Measurements from ENCODE around the gene SNX19.
"Not testable (repeated sequence)": the region's sequence is repeated elsewhere in the genome, so short reads cannot be mapped to it uniquely, and the experiment has no call there.

Gene SNX19

DNA sequence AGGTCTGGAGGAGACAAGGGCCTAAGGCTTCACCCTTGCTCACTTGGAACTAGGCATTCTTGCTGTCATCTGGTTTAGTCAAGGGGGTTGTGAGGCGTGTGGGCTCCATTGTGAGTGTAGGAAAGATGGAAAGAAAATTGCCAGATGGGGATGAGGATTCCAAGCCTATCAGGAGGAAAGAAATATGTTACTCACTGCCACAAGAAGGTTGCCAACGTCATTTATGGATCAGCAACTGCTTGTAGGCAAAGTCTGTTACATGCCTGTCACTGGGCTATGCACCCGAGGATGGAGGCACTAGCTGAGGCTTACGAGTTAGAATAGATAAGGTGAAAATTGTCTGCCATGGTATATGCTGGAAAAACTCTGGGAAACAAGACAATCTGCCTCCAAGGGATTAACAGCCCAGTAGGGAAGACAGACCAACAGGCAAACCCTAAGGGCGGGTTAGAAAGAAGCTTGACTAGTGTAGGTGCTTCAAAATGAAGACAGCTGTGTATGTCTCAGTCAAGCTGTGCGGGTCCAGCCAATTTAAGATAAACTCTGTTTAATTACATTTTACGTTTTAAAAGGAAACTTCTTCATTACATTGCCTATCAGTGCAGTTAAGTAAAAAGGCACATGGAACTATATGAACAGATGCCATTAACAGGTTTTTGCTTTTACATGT is 47.4 kb downstream of the SNX19 start:
- no peak for ATAC-seq
- Mint-ChIP-seq H3K27me3 (no peaks in the 10 kb centered on the region), H3K4me3 (no peak overlapping the region), H3K36me3 (peaks cover 26% of the 10 kb centered on the region), H3K4me1 (no peaks in the 10 kb centered on the region), H3K9me3 (no peaks in the 10 kb centered on the region), H3K27ac (no peak overlapping the region)

DNA sequence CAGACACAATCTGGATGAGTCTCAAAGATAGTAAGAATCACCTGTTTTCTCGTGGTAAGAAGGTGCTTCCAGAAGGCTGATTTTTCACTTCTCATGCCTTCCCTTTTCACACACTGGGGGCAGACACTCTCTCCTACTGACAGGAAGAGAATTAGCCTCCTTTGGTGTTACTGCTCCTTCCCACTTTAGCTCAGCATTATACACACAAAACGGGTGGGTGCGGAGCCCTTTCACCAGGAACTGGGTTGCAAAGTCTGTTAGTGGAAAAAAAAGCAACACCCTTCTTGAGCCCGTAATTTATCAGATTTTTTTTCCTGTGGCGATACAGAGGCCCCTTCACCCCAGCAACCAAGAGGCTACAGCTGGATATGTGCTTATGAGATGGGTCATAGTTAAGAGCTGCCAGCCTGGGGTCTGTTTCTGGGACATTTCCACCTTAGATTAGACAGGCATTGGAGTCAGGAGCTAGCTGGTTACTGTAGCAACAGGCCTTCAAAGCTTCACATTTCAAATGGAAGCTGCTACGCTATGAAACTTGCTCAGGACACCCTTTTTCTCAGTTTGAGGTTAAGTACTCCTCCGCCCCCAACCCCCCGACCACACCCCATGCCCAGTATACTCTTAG is 48.1 kb downstream of the SNX19 start:
- H3K36me3 Mint-ChIP-seq = peaks cover 19% of the 10 kb centered on the region
- ATAC-seq = no peak
- H3K9me3 Mint-ChIP-seq = no peaks in the 10 kb centered on the region
- no peaks in the 10 kb centered on the region for H3K4me1 Mint-ChIP-seq
- no peak overlapping the region for H3K4me3 Mint-ChIP-seq
- no peaks in the 10 kb centered on the region for H3K27me3 Mint-ChIP-seq
- no peak overlapping the region for H3K27ac Mint-ChIP-seq

DNA sequence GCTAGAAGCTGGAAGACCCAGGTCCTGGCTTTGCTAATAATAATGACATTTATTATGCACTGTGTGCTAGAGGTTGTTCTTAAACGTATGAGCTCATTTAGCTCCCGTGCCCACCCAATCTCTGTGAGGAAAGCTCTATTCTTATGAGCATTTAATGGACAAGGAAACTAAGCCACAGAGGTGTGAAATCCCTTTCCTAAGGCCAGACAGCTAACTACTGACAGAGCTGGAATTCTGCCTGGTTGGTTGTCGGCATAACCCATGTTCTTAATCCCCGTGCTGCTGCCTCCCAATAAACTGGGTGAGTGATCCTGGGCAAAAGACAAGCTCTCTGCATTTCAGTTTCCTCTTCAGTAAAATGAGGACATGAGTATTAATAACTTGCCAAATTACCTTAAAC is 49.4 kb downstream of the SNX19 start:
- no peak overlapping the region for H3K27ac Mint-ChIP-seq
- no peak for ATAC-seq
- H3K9me3 Mint-ChIP-seq = no peaks in the 10 kb centered on the region
- H3K4me3 Mint-ChIP-seq = no peak overlapping the region
- peaks cover 5% of the 10 kb centered on the region for H3K4me1 Mint-ChIP-seq
- H3K27me3 Mint-ChIP-seq = no peaks in the 10 kb centered on the region
- H3K36me3 Mint-ChIP-seq = peaks cover 13% of the 10 kb centered on the region

DNA sequence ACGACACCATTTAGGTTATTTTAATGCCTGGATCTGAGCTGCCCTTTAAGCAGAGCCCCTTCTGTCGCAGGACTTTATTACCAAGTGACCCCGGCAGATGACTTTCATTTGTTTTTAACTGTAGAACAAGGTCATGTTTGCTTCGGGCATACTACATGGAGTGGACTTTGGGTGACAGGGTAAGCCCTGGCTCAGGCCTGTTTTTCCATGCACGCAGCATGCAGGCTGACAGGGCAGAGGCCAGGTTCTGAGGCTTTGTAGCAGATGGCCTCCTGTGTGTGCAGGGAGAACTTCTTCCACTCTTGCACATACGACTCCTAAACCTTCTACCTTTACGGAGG is 50.5 kb downstream of the SNX19 start:
- peaks cover 2% of the 10 kb centered on the region for H3K36me3 Mint-ChIP-seq

DNA sequence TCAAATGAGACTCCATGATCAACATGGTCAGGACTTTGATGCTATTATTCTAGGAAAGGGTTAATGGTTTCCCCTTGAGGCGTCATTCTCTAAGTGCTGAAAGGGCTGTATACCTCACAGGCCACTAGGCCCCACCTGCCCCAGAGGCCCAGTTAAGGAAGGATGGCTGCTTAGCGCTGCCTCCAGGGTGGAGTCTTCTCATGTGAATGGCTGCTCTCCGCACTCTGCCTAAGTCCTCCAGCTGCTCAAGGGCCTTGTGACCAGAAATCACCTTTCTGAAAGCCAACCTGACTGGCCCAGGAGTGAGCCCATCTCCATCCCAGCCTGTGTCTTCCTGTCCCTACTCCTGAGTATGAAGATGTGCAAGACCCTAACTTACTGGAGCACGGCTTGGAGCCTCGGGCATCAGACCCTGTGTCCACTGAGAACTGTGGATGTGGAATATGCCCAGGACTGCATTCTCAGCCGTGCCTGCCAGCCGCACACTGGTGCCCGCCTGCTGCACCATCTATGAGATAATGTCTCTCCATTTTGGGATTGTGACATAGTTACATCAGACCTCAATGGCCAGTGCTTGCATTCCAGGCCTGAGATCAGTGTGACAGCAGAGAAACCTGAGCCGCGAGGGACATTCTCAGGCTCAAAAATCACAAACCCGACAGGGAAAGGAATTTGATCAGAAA is 51.0 kb downstream of the SNX19 start:
- Mint-ChIP-seq H3K36me3 (no peaks in the 10 kb centered on the region), H3K27me3 (no peaks in the 10 kb centered on the region), H3K4me1 (peaks cover 9% of the 10 kb centered on the region), H3K4me3 (no peak overlapping the region), H3K27ac (no peak overlapping the region), H3K9me3 (no peaks in the 10 kb centered on the region)
- ATAC-seq = no peak

More for the DNA sequence above, 50.5 kb downstream of the SNX19 start:
- Mint-ChIP-seq H3K27me3 (no peaks in the 10 kb centered on the region), H3K4me3 (no peak overlapping the region), H3K4me1 (peaks cover 9% of the 10 kb centered on the region), H3K27ac (no peak overlapping the region), H3K9me3 (no peaks in the 10 kb centered on the region)
- ATAC-seq = no peak

DNA sequence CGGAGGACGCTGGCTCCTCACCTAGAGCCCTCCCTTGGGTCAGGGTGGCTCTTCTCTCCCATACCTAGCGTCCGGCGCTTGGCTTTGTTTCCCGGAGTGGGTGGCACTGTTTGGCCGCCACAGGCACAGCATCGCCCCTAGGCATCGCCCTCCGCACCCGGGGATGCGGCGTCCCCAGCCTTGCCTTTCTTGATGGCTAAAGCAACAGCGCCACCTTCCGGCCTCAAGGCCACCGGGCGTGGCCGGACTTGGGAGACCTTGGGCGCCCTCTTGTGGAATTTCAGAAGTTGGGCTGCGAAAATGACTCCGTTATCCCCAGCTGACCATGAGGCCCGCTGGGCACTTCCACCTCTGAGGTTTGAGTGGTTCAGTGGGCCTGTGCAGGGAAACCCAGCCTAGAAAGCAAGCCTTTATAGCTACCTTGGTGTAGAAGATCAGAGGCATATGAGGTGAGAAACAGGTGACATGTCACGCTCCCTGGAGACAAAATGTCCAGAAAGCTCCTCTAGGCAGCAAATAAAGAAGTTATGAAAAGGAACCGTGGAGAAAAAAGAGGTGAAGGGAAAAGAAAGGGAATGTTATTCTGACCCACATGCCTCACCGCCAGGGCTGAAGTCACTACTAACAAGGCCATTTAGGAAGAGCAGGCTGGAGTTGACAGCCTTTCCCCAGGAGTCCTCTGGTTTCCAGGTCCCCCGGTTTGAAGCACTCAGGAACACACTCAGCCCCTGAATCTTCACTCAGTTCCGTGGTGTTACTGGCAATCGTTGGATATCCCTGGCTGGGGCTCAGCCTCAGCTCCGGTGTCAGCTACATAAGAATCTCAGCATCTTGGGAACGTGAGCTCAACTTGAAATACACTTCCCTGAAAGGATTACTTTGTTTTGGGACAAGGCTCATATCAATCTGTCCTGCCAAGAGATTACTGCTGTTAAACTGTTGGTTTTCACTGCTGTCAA is 54.1 kb downstream of the SNX19 start:
- H3K9me3 Mint-ChIP-seq = no peaks in the 10 kb centered on the region
- no peaks in the 10 kb centered on the region for H3K27me3 Mint-ChIP-seq
- no peak overlapping the region for H3K4me3 Mint-ChIP-seq
- peak; percentile 82 for ATAC-seq
- H3K27ac Mint-ChIP-seq = no peak overlapping the region
- no peaks in the 10 kb centered on the region for H3K36me3 Mint-ChIP-seq
- H3K4me1 Mint-ChIP-seq = peaks cover 14% of the 10 kb centered on the region

DNA sequence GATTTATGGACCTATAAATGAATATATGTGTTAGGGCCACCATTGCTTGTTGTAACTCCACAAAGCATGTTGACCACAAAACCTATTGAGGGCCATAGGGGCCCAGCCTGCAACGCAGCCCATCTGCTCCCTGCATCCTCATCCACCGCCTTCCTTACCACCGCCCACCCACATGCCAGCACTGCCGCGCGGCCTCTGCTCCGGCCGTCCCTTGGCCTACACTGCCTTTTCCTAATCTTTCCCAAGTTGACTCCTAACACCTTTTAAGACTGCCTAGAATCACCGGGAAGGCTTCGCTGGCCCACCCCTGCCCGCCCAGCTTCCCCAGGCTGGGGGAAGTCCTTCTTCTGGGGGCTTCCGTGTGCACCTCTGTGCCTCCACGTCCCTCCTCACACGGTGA is 55.0 kb downstream of the SNX19 start:
- ATAC-seq = no peak
- no peaks in the 10 kb centered on the region for H3K36me3 Mint-ChIP-seq
- no peak overlapping the region for H3K4me3 Mint-ChIP-seq
- no peak overlapping the region for H3K27ac Mint-ChIP-seq
- H3K4me1 Mint-ChIP-seq = peaks cover 17% of the 10 kb centered on the region
- no peaks in the 10 kb centered on the region for H3K27me3 Mint-ChIP-seq
- peaks cover 2% of the 10 kb centered on the region for H3K9me3 Mint-ChIP-seq

DNA sequence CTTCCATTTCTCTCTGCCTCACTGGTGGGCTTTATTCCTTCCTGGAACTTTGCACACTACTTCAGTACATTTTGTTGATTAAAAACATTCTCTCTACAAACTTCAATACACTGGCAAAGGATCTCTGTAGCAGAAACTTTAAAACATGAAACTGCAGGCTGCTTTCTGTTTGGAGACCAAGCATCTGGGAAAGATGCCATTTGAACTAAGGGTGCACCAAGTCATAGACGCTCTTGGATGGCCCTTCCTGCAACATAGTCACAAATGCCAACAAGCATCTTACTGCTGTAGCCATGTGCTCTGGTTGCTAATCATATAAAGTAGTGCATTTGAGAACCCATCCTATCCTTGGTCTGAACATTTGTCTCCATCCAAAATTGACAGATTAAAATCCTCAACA is 56.4 kb downstream of the SNX19 start:
- ATAC-seq = no peak
- Mint-ChIP-seq H3K27ac (no peak overlapping the region), H3K4me3 (no peak overlapping the region), H3K9me3 (peaks cover 2% of the 10 kb centered on the region), H3K36me3 (no peaks in the 10 kb centered on the region), H3K27me3 (no peaks in the 10 kb centered on the region), H3K4me1 (peaks cover 21% of the 10 kb centered on the region)

DNA sequence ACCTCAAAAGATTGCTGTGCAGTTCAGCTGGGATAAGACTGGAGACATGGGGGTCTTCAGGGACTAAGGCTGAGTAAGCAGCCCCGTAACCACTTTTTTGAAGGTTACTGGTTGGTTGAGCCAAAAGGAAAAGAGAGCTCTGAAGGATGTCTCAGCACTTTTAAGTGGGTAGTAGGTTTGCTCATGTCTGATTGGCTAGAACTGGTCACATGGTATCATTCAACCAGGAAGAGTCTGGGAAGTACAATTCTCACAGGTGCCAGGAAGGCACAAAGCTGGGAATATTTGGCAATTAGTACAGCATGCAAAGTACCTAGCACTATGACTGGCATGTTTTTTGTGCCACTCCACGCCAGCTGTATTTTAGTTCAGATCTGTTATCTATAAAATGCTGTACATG is 58.1 kb downstream of the SNX19 start:
- Mint-ChIP-seq H3K4me1 (peaks cover 33% of the 10 kb centered on the region), H3K4me3 (no peak overlapping the region), H3K36me3 (no peaks in the 10 kb centered on the region), H3K27ac (no peak overlapping the region), H3K27me3 (no peaks in the 10 kb centered on the region), H3K9me3 (peaks cover 2% of the 10 kb centered on the region)
- no peak for ATAC-seq

DNA sequence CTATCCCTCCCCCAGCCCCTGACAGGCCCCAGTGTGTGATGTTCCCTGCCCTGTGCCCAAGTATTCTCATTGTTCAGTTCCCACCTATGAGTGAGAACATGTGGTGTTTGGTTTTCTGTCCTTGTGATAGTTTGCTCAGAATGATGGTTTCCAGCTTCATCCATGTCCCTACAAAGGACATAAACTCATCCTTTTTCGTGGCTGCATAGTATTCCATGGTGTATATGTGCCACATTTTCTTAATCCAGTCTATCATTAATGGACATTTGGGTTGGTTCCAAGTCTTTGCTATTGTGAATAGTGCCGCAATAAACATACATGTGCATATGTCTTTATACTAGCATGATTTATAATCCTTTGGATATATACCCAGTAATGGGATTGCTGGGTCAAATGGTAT is 60.6 kb downstream of the SNX19 start:
- H3K4me3 Mint-ChIP-seq, H3K27me3 Mint-ChIP-seq, H3K27ac Mint-ChIP-seq, H3K9me3 Mint-ChIP-seq, ATAC-seq, H3K36me3 Mint-ChIP-seq: not testable (repeated sequence)
- peaks cover 24% of the 10 kb centered on the region for H3K4me1 Mint-ChIP-seq

DNA sequence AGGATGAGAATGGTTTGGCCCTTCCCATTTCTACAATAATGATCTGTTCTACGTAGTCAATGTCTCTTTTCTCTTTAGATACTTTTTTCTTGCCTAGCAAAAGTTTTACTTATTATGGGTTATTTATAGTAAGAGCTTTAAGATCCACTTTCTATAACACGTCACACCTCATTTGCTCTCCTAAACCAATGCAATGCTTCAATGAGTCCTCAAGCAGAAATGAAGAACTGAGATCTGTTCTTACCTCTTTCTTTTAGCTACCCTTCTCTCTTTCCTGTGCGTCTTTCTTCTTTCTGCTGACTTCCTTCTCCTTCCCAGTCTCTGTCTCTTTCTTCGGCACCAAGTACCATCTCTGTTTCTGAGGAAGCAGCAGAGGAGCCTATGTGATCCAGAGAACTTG is 61.8 kb downstream of the SNX19 start:
- no peak overlapping the region for H3K4me3 Mint-ChIP-seq
- peaks cover 2% of the 10 kb centered on the region for H3K9me3 Mint-ChIP-seq
- H3K27me3 Mint-ChIP-seq = no peaks in the 10 kb centered on the region
- peak; percentile 85 for ATAC-seq
- H3K27ac Mint-ChIP-seq = peak overlapping the region; percentile 7
- H3K36me3 Mint-ChIP-seq = no peaks in the 10 kb centered on the region
- H3K4me1 Mint-ChIP-seq = peaks cover 24% of the 10 kb centered on the region

DNA sequence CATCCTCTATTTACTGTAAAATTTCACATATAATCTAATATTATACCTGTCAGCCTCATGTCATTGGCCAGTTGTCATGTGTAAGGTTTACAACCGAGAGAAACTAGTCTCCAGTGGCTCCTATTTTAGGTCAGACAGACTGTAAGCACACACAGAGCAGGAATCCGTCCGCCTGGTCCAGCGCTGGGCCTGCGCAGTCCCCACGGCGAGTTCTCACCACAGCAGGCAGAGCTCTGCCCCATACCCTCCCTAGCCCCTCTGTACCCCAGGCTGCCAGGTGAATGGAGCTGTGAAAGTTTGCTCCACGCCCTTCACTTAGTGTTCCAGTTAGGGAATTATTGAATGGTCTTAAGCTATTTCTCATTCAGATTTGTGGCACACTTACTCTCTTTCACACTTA is 63.7 kb downstream of the SNX19 start:
- no peak for ATAC-seq
- peaks cover 9% of the 10 kb centered on the region for H3K27me3 Mint-ChIP-seq
- no peak overlapping the region for H3K27ac Mint-ChIP-seq
- H3K4me1 Mint-ChIP-seq = peaks cover 23% of the 10 kb centered on the region
- no peak overlapping the region for H3K4me3 Mint-ChIP-seq
- H3K9me3 Mint-ChIP-seq = peaks cover 2% of the 10 kb centered on the region
- H3K36me3 Mint-ChIP-seq = no peaks in the 10 kb centered on the region

DNA sequence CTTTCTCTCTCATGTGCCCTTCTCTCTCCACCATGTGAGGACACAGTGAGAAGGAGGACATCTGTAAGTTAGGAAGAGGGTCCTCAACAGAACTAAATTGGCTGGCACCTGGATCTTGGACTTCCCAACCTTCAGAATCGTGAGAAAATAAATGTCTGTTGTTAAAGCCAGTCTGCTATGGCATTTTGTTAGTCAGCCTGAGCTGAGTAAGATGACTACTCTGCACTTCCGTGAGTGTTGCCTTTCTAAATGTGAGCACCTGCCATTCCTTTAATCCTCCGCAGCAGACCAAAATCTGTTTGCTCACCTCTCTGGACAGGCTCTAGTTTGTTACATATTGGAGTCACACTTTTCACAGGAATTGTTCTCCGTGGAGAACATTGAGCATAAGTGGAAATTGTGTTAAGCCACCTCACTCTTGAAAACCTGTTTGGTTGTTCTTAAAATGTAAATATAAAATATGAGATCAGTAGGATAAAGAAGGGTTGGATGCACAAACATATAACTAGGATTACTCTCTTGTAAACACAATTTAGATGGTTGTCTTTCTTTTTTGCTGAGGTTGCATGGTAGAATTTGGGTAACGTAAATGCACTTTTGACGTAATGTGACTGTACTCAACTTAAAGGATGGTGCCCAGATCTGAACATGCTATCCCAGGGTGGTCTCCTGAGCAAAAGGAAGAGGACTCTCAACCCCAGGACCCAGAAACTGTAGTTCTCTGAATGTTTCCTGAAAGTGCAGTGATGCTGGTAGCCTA is 65.9 kb downstream of the SNX19 start:
- Mint-ChIP-seq H3K27me3 (peaks cover 19% of the 10 kb centered on the region), H3K36me3 (no peaks in the 10 kb centered on the region), H3K9me3 (no peaks in the 10 kb centered on the region), H3K4me1 (peaks cover 16% of the 10 kb centered on the region), H3K4me3 (no peak overlapping the region), H3K27ac (no peak overlapping the region)
- no peak for ATAC-seq

DNA sequence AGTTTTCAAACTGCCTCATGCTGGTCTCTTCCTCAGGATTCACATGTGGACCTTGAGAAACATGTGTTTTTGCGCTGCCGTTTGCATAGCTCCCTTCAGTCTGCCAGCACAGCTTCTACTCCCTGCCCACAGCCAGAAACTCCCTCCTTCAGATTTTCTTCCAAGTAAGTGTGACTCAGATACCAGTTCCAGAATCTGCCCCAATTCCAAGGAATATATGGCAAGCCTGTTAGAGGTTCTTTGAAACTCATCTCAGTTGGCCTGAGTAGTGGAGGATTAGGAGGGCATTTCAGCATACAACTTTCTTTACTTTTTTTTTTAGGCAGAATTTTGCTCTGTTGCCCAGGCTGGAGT is 67.1 kb downstream of the SNX19 start:
- Mint-ChIP-seq H3K4me3 (no peak overlapping the region), H3K9me3 (no peaks in the 10 kb centered on the region), H3K36me3 (no peaks in the 10 kb centered on the region), H3K4me1 (peaks cover 5% of the 10 kb centered on the region), H3K27me3 (peaks cover 19% of the 10 kb centered on the region), H3K27ac (no peak overlapping the region)
- no peak for ATAC-seq

Measured in stimulated activated memory B cell treated with anti-CD40 and anti-IgM and Interleukin-4, amounts not matched to agents 10 μg/mL and 1 μg/mL and 100 μg/mL, for 72 hours (primary cell).